NCI-H1694 (cell line): ENCODE measurements around the gene PCDHGB4.
"Not testable (repeated sequence)": the region's sequence is repeated elsewhere in the genome, so short reads cannot be mapped to it uniquely, and the experiment has no call there.

Source experiments
- DNase-seq: peaks from one replicate; lab custom pipeline; 2025; lab: John Stamatoyannopoulos, UW

Gene PCDHGB4

GRCh38 chr5:141366016-141366896 lies 21.2 kb upstream of the PCDHGB4 start:
- DNase-seq = no peak

- no peak for DNase-seq
Observed at GRCh38 chr5:141369994-141370848, 17.3 kb upstream of the PCDHGB4 start, which contains the start of gene PCDHGB3. Gene PCDHGB3, plus strand, starts transcription at chr5:141370242. Its CDS starts 153 bp downstream, at chr5:141370395.

- no peak for DNase-seq
Observed at GRCh38 chr5:141371572-141372475, 15.7 kb upstream of the PCDHGB4 start.

- DNase-seq = no peak
Observed at GRCh38 chr5:141373673-141374317, 13.7 kb upstream of the PCDHGB4 start, which contains the start of gene PCDHGA6. Gene PCDHGA6, plus strand, starts transcription at chr5:141373891. Its CDS starts 193 bp downstream, at chr5:141374084.

GRCh38 chr5:141374627-141375026 lies 12.9 kb upstream of the PCDHGB4 start:
- DNase-seq = no peak

GRCh38 chr5:141375444-141376155 lies 11.9 kb upstream of the PCDHGB4 start:
- not testable (repeated sequence) for DNase-seq

- DNase-seq = no peak
Observed at GRCh38 chr5:141382469-141383294, 4.8 kb upstream of the PCDHGB4 start, which contains the start of gene PCDHGA7. Gene PCDHGA7, plus strand, starts transcription at chr5:141382742. Its CDS starts 158 bp downstream, at chr5:141382900.

GRCh38 chr5:141383345-141383744 lies 4.2 kb upstream of the PCDHGB4 start:
- DNase-seq = no peak

- no peak for DNase-seq
Observed at GRCh38 chr5:141384471-141385267, 2.8 kb upstream of the PCDHGB4 start.

- DNase-seq = no peak
Observed at GRCh38 chr5:141388661-141389060, 1.2 kb downstream of the PCDHGB4 start.

- DNase-seq = no peak
Observed at GRCh38 chr5:141389153-141390042, 1.9 kb downstream of the PCDHGB4 start.

GRCh38 chr5:141392429-141393198 lies 5.1 kb downstream of the PCDHGB4 start, which contains the start of gene PCDHGA8:
Gene PCDHGA8, plus strand, starts transcription at chr5:141392633. Its CDS starts 181 bp downstream, at chr5:141392814.
- no peak for DNase-seq

GRCh38 chr5:141393267-141393666 lies 5.8 kb downstream of the PCDHGB4 start:
- DNase-seq = no peak

GRCh38 chr5:141394401-141395187 lies 7.1 kb downstream of the PCDHGB4 start:
- not testable (repeated sequence) for DNase-seq

- not testable (repeated sequence) for DNase-seq
Observed at GRCh38 chr5:141397756-141398551, 10.5 kb downstream of the PCDHGB4 start, which contains the start of gene PCDHGB5. Gene PCDHGB5, plus strand, starts transcription at chr5:141397947. Its CDS starts 181 bp downstream, at chr5:141398128.
